GM19397 (cell line): ENCODE measurements around the gene ESR2.
"Not testable (repeated sequence)": the region's sequence is repeated elsewhere in the genome, so short reads cannot be mapped to it uniquely, and the experiment has no call there.

Experiments used
- ATAC-seq: cut with Tn5 transposase; IDR thresholded peaks from one replicate; pipeline ENCODE4 v1.9.1; 2021; ENCODE audit warnings: mild to moderate bottlenecking, moderate library complexity; ENCODE audit not compliant: unreplicated experiment

ESR2 gene

DNA sequence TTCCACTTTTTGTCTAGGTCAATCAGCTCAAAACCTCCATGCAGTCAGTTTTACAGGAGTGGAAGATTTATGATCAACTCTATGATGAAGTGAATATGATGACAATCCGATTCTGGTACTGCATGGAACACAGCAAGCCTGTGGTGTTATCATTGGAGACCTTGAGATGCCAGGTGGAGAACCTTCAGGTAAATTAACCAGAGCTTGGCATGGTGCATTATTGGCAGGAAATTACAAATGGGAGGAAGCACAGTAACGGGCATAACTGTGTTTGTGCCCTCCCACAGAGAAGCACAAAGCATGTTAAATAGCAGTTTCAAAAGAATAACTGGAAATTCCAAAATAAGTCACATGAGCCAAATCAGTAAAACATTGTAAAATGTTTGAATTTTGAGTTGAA is 135.6 kb downstream of the ESR2 start:
- ATAC-seq = no peak

DNA sequence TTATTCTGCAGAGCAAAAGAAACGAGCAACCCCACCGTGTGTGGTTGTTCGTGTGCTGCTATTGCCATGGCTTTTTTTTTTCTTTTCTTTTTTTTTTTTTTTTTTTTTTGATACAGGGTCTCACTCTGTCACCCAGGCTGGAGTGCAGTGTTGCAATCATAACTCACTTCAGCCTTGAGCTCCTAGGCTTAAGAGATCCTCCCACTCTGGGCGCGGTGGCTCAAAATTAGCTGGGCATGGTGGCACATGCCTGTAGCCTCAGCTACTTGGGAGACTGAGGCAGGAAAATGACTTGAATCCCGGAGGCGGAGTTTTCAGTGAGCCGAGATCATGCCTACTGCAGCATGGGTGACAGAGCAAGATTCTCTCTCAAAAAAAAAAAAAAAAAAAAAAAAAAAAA is 144.2 kb downstream of the ESR2 start:
- no peak for ATAC-seq

DNA sequence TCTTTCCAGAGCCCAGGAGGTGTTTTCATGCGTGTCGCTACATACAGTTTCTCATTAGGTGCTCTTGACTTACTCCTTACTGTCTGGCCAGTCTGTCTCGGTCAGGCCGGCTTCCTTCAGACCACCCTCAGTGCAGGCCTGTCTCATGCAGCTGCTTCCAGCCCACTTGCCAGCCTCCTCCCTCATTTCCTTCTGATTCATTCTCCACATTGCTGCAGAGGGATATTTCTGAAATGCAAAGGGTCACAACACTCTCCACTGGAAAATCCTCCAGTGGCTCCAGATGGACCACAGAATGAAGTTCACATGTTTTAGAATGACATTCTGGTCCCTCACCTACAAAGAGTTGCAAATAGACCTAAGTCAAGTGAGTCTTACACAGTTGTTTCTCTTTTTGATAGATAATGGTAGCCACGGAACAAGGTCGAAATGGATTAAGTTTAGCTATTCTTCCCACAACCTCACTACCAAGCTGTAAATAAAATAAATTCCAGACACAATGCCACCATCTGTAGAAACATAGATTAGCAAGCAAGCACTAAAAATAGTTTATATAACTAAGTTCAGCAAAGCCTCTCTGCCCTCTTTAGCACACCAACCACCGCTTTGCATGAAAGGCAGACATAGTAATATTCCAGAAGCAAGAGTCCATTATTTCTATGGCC is 146.9 kb downstream of the ESR2 start:
- ATAC-seq = no peak

DNA sequence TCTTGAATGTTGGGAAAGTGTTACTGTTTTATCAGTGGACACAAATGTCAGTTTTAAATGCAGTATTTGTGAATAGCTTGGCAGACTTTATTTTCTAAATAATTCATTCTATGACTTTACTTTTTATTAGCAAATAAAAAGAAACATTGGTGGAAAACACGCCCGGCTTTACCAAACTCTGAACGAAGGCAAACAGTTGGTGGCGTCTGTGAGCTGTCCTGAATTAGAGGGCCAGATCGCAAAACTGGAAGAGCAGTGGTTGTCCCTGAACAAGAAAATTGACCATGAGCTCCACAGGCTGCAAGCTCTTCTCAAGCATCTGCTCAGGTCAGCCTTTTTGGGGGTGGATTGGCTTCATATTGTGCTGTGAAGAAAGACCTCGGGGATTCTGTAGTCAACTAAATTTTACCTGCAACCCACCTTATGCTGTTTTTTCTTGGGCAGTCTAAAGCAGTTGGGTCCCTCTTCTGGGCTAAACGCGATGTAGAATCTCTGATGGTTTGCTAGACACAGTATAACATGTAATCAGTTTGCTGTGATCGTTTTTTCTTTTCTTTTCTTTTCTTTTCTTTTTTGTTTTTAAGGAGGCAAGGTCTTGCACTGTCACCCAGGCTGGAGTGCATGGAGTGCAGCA is 156.4 kb downstream of the ESR2 start:
- ATAC-seq = no peak

DNA sequence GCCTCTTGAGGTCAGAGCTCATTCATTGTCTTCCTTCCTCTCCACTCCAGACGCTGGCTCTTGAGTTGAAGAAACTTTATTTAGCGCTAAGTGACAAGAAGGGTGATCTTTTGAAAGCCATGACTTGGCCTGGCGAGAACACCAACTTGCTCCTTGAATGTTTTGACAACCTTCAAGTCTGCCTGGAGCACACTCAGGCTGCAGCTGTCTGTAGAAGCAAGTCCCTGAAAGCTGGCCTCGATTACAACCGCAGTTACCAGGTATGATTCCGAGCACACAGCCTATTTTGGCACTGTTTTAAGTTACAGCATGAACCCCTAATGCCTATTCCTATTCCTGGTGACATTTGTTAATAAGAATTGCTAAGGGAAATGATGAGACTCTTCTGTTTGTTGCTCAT is 167.6 kb downstream of the ESR2 start:
- no peak for ATAC-seq

DNA sequence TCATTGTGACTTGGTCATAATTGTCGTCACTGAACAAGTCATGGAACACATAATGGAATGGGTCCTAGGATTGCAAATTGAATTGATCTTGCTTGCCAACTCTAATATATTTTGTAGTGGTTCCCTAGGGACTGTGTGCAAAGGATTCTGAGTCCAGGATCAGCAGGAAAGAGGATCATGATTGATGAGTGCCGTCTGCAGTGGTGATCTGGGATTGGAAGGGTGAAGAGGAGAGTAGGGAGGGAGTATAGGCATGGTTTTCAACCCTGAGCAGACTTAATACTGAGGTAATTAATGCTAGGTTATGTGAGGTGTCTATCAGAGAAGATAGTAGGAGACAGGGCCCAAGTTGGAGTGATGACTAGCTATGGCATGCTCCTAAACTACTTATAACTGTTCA is 168.9 kb downstream of the ESR2 start:
- ATAC-seq = no peak

DNA sequence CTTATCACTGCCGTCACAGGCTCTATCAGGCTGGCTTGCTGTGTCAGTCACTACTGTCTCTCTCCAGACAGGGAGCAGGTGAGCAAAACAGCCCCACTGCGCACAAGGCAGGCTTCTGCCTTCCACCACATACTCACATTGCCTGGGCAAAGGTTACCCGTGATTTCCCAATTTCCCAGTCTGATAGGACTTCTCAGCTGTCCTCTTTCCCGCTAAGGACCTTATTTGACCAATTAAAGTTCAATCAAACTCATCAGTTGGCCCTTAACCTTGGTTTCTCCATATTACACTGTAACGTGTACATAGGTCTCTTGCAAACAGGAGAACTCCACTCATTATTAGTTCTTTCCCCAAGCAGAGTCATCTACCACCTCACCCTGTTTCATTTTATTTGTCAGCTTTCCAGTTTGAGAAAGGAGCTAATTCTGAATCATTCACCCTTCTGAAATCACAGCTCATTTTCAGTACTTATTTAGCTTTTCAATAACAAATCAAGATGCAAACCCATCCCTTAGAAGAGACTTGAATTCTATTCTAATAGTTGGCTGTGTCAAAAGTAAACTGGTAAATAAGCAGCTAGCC is 170.8 kb downstream of the ESR2 start:
- no peak for ATAC-seq

DNA sequence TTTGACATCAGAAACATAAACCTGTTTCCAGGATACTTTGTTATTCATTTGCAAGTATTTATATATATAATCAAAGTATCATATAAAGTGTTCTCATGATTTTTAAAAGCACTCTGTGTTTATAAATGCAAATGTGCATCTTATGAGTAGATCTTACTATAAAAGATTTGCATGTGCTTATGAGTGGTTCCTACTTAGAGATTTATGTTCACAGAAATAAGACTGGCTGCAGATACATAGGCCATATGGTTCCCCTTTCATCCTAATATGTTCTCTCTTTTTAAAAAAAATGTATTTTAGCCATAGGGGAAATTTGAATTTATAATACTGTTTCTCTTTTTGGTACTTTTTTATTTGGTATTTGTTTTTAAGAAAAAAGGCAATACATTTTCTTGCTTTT is 174.2 kb downstream of the ESR2 start:
- no peak for ATAC-seq

DNA sequence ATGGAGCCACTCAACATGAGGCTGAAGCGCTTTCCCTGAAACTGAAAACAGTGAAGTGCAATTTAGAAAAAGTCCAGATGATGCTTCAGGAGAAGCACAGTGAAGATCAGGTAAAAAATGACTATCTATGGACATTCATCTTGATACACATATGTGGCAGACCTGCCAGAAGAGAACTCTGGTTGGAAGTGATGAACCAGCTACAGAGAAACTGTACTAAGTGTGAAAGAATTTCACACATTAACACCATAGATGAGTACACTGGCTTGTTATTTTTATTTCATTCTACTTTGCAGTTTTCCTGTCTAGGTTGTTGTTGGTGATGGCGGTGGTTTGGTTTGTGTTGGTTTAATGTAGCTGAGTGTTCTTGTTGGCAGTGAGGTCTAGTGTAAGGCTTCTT is 174.7 kb downstream of the ESR2 start:
- no peak for ATAC-seq

DNA sequence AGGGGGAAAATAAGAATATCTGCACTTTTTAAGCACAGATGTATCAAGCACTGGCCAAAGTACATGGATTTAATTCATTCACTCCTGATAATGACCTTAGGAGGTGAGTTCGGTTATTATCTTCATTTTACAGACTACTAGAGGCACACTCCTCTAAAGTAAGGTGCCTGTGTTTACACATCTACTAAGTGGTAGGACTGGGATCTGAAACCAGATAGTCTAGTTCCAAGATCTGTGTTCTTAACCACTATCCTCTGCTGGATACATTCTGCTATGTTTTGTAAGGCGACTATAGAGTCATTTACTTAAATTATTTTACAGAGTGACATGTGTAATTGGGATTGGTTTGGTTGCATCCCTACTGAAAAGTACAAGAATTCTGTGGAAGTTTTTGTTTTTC is 175.3 kb downstream of the ESR2 start:
- ATAC-seq = no peak

DNA sequence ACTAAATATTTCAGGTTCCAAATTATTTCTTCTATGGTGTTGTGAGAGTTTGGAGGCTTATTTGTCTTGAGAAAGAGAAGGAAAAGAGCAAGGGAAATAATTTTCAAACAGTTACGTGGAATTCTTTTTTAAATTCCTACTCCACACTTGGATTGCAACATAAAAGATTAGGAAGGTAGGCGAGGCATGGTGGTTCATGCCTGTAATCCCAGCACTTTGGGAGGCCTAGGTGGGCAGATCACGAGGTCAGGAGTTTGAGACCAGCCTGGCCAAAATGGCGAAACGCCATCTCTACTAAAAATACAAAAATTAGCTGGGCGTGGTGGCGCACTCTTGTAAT is 175.8 kb downstream of the ESR2 start:
- ATAC-seq = not testable (repeated sequence)

DNA sequence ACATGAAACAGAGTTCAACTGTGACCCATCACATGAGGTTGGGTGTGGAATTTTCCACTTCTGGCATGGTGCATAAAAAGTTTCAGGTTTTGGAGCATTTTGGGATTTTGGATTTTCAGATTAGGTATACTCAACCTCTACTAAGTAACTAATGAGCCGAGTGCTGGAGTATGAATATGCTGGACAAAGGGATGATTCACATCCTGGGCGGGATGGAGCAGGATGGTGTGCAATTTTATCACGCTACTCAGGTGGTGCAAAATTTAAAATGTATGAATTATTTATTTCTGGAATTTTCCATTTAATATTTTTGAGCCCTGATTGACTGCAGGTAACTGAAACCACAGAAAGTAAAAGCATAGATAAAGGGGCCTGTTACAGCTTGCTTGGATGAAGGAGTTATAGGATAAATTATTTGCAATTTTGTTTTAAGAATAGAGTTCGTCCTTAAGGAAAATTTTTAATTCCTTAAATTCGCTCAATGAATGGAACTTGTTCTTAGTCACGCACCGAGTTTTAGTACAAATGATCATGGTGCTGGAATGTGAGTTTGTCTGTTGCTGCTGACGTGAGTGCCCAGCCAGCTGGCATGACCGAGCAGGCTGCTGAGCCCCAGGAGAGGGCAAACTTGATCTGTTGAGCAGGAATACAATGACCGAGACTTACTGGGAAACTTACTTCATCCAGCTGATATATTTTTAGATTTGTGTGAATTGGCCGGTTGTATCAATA is 176.3 kb downstream of the ESR2 start:
- no peak for ATAC-seq

DNA sequence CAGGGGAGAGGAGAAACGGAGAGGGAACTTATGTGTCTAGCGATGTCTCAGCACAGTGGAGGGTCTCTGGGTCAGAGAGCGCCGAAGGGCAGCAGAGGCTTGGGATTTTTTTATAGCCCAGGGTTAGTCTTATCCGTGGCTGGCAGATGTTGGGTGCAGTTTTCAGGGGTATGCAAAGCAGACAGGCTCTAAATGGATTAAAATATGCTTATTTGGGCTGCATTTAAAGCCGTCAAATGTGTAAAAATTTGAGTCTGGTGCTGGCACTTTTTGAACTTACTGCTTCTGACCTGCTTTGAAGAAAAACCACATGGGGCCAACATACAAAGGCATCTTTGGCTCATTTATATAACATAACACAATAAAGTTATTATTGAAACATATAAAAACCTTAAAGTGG is 178.8 kb downstream of the ESR2 start:
- ATAC-seq = no peak

DNA sequence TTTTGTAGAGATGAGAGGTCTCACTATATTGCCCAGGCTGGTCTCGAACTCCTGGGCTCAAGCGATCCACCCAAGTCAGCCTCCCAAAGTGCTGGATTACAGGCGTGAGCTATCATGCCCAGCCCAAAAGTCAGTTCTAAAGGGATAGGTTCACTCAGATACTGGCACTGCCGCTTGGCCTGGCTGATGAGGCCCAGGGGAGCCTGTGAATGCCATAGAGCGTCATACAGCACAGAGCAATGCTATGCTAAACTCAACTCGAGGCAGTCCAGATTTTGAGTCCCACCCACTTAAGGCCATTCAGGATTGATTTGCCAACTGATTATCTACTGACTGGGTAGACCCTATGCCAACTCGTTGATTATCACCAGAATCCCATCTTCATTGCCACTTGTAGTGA is 179.4 kb downstream of the ESR2 start:
- no peak for ATAC-seq

DNA sequence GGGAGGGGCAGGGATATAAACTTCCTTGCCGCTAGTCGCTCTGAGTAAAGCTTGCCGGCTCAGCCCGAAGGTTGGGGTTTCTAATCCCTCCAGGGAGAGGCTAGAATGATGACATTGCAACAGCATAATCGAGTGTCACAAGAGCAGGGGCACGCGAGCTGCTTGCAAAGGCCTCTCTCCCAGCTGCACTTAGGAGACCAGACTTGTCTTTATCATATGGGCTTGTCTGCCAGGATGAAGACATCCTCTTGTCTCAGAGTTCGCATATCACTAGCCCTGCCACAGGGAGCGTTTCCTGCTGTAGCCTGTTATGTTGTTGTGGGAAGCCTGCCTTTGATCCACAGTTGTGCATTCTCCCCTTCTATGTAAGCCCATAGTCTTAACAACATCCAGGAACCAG is 180.0 kb downstream of the ESR2 start:
- ATAC-seq = no peak

DNA sequence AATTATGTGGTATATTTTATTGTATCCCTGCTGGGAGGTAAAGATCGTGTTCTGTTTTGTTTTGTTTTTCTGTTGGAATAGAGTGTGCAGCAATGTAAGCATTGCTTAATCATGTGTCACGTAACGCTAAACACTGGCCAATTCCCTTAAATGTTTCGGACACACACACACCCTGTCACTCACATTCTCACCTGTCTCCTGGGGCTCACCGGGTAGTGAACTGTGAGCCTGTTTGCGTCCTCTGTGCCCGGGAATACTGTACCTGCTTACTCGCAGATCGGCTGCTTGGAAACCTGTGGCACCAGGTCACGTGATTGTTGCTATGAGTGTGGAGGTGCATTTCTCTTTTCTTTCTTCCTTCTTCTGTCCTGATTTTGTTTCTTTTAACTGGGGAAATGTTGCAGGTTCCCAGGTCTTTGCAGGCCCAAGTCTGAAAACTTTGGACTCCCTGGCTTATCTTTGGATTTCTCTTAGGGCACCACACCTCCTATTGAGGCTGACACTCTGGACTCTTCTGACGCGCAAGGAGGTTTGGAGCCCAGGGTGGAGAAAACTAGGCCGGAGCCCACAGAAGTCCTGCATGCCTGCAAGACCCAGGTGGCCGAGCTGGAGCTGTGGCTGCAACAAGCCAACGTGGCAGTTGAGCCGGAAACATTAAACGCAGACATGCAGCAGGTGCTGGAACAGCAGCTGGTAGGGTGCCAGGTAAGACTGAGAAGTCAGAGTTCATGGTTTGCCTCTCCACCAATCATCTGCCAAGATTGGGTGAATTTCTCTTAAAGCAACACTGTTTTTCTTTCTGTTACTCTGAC is 181.1 kb downstream of the ESR2 start:
- ATAC-seq = no peak

DNA sequence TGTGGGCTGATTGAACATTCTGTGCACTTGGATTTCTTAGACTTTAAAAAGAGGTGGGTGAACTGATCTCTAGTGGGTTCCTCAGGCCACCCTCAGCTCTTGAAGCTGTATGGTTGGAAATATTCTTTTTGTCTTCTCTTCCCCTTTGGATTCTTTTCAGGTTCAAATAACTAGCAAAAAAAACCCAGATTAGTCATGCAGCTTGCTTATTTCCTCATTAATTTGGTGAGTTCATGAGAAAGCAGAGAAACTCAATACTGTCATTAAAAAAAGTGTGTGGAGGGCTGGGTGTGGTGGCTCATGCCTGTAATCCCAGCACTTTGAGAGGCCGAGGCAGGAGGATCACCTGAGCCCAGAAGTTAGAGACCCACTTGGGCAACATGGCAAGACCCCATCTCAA is 183.4 kb downstream of the ESR2 start:
- no peak for ATAC-seq

DNA sequence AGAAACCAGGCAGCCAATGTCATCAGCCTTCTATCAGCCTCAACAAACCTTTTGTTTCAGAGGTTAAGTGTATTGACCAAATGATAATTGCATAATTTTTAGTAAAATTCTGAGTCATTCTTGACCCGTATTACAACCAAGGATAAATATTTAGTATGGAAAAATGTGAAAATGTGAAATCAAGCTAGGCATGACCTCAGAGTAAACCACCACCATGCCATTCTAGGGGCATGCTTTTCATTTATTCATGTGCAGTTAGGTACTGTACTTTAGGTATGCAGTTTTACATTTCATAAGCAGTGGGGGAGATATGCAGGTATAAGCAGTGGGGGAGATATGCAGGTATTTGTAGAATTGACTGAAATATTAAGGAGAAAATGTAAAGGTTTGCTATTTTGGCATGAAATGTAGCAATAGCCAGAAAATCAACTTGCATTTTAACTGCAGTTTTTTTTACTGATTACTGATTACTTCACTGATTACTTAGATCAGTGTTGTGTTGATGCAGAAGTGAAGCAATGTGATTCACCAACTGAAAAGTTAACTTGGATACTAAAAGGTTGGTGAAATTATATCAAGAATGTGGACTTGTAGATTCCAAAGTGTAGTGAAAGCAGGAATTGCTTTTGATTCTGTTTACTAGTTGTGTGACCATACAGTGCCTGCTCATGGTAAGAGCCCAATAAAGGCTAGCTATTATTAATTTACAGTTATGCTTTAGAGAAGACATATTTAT is 184.2 kb downstream of the ESR2 start:
- no peak for ATAC-seq

DNA sequence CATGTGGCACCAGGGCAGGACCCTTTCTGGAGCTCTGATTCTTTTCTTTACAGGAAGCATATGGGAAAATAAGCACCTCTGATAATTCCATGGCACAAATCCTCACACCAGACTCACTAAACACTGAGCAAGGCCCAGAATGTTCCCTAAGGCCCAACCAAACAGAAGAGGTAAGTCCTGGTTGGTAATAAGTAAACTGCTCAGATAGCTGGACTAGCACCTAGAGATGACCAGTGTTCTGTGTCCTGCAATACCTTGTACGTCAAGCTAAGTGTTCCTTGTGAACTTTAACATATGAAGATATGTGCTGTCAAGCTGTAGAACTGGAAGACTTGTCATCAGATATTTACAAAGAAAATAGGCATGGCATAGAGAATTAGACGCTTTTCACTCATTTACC is 186.7 kb downstream of the ESR2 start:
- no peak for ATAC-seq

DNA sequence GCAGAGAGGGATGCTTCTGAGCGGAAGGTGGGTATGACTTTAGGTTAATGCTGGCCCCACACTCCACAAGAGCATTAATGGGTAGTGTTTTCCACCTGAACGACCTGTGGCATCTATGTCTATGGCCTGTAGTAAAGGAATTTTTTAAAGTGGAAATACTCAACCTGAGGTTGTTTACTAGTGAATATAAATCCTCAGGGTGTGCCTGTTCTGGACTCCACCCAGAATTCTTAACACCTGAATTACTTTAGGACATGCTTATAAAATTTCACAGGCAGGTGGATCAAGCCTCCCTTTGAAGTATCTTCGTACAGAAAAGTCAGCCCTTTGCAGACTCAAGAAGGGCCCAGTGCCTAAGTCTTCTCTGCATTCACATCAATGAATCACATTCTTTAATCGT is 196.1 kb downstream of the ESR2 start:
- ATAC-seq = no peak

DNA sequence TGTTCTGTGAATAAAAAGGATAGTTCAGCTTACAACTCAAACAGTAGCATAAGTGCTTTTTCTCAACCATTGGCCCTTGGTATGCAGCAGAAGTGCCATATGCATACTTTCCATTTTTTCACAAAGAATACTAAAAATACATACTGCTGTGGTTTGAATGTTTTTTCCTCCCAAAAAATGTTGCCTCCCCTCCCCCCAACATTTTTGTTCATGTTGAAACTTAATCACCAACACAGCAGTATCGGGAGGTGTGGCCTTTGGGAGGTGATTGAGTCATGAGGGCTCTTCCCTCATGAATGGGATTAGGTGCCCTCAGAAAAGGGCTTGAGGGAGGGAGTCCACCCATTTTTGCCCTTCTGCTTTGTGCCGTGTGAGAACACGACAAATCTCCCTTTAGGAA is 198.6 kb downstream of the ESR2 start:
- no peak for ATAC-seq
